SU-DHL-6 (cell line): ENCODE measurements around the gene KRTAP10-5.
"Not testable (repeated sequence)": the region's sequence is repeated elsewhere in the genome, so short reads cannot be mapped to it uniquely, and the experiment has no call there.

Source experiments
- H2AFZ ChIP-seq: fragments of 200-600 bp; sonication (generic); 2 replicates; pipeline ENCODE4 v1.6.1; 2014; ENCODE audit warnings: low read depth, mild to moderate bottlenecking, moderate library complexity, mixed read lengths, antibody characterized with exemption, low read length; ENCODE audit not compliant: severe bottlenecking
- H3F3A ChIP-seq: fragments of 200-600 bp; shearing (Covaris generic); 2 replicates; pipeline ENCODE4 v1.6.0; 2016; ENCODE audit warnings: antibody characterized with exemption, mild to moderate bottlenecking; ENCODE audit not compliant: insufficient read depth
- H3K27ac ChIP-seq: fragments of 200-600 bp; sonication (generic); 2 replicates; pipeline ENCODE4 v1.5.1; 2016; ENCODE audit warnings: low read depth, mild to moderate bottlenecking, low read length, moderate library complexity, mixed read lengths
- H3K27me3 ChIP-seq: fragments of 200-600 bp; sonication (generic), shearing (Covaris generic); 2 replicates; pipeline ENCODE4 v1.6.0; 2014; ENCODE audit warnings: mild to moderate bottlenecking, low read length
- H3K36me3 ChIP-seq: fragments of 200-600 bp; sonication (generic); 2 replicates; pipeline ENCODE4 v1.6.1; 2014; ENCODE audit warnings: mild to moderate bottlenecking, low read length, mixed read lengths
- H3K4me2 ChIP-seq: fragments of 300-600, 200-600 bp; shearing (Covaris generic), sonication (generic); 2 replicates; pipeline ENCODE4 v1.6.0; 2014; ENCODE audit warnings: low read length, low read depth, mild to moderate bottlenecking; ENCODE audit not compliant: poor library complexity, severe bottlenecking
- H3K4me3 ChIP-seq: fragments of 200-600 bp; sonication (generic); 2 replicates; pipeline ENCODE4 v1.5.1; 2014; ENCODE audit warnings: antibody characterized with exemption, low read length, mild to moderate bottlenecking, mixed read lengths; ENCODE audit not compliant: insufficient read depth, poor library complexity, severe bottlenecking
- H3K79me2 ChIP-seq: fragments of 200-600 bp; sonication (generic); 2 replicates; pipeline ENCODE4 v1.6.1; 2014; ENCODE audit warnings: mild to moderate bottlenecking, low read length, moderate library complexity; ENCODE audit not compliant: insufficient read depth
- H3K9ac ChIP-seq: fragments of 200-600 bp; sonication (generic); 2 replicates; pipeline ENCODE4 v1.7.0; 2014; ENCODE audit warnings: mild to moderate bottlenecking, low read length
- H3K9me2 ChIP-seq: fragments of 200-600 bp; sonication (generic); replicated peaks from 2 replicates; pipeline ENCODE4 v1.6.1; 2014; ENCODE audit warnings: low read length; ENCODE audit not compliant: insufficient read depth
- H3K9me3 ChIP-seq: fragments of 200-600 bp; sonication (generic); 2 replicates; pipeline ENCODE4 v1.6.1; 2014; ENCODE audit warnings: low read length, mixed read lengths; ENCODE audit not compliant: insufficient read depth
- H4K20me1 ChIP-seq: fragments of 200-600 bp; sonication (generic); 2 replicates; pipeline ENCODE4 v1.6.1; 2014; ENCODE audit warnings: low read depth, mild to moderate bottlenecking, antibody characterized with exemption, low read length, moderate library complexity, mixed read lengths
- EZH2phosphoT487 ChIP-seq: fragments of 200-600 bp; sonication (generic), shearing (Covaris generic); conservative IDR thresholded peaks from 2 replicates; pipeline ENCODE4 v1.6.1; 2018; ENCODE audit warnings: mild to moderate bottlenecking, antibody characterized with exemption, low read length, moderate library complexity, mixed read lengths
- TF ChIP-seq, protein P1 (sequence below): fragments of 200-600 bp; sonication (generic); IDR thresholded peaks from one replicate; pipeline ENCODE4 v1.5.1; 2017; ENCODE audit warnings: antibody characterized with exemption, mild to moderate bottlenecking, low read length, moderate library complexity; ENCODE audit not compliant: insufficient read depth, poor library complexity, severe bottlenecking

KRTAP10-5 gene

GRCh38 chr21:44612029-44612486 is 31.7 kb upstream of the KRTAP10-5 start, which contains the start of gene KRTAP10-8:
TSS of gene KRTAP10-8 (plus strand) at chr21:44612079. CDS start at chr21:44612101, 22 bp downstream.
- TF ChIP-seq, protein P1, sequence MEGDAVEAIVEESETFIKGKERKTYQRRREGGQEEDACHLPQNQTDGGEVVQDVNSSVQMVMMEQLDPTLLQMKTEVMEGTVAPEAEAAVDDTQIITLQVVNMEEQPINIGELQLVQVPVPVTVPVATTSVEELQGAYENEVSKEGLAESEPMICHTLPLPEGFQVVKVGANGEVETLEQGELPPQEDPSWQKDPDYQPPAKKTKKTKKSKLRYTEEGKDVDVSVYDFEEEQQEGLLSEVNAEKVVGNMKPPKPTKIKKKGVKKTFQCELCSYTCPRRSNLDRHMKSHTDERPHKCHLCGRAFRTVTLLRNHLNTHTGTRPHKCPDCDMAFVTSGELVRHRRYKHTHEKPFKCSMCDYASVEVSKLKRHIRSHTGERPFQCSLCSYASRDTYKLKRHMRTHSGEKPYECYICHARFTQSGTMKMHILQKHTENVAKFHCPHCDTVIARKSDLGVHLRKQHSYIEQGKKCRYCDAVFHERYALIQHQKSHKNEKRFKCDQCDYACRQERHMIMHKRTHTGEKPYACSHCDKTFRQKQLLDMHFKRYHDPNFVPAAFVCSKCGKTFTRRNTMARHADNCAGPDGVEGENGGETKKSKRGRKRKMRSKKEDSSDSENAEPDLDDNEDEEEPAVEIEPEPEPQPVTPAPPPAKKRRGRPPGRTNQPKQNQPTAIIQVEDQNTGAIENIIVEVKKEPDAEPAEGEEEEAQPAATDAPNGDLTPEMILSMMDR, result no peak
- no peak for TF ChIP-seq EZH2phosphoT487

DNA sequence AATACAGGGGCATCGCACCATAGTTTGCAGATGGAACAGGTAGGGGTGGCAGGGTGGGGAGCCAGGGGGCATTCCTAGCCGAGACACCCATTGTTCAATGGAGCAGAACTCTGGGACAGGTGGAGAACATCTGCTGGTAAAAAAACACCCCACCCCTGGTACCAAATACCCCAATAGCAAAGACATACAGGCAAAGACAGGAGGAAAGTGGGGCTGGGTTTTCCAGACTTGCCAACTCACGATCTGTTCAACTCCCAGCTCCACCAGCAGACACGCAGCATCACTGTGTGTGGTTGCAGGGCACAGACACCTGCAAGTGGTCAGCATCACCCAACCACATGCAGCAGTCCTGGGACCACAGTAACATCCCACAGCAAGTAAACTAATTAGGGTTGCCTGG is 31.1 kb upstream of the KRTAP10-5 start:
- Histone ChIP-seq H4K20me1 (no peaks in the 10 kb centered on the region), H2AFZ (no peak overlapping the region), H3K9ac (no peak overlapping the region), H3K9me3 (no peaks in the 10 kb centered on the region), H3K4me2 (no peak overlapping the region), H3K27ac (no peak overlapping the region), H3K27me3 (no peaks in the 10 kb centered on the region), H3K79me2 (no peaks in the 10 kb centered on the region), H3K4me3 (no peak overlapping the region), H3F3A (no peaks in the 10 kb centered on the region), H3K9me2 (no peaks in the 10 kb centered on the region), H3K36me3 (no peaks in the 10 kb centered on the region)
- no peak for TF ChIP-seq EZH2phosphoT487
- TF ChIP-seq, protein P1, result no peak

More at GRCh38 chr21:44612029-44612486, 31.7 kb upstream of the KRTAP10-5 start, which contains the start of gene KRTAP10-8:
- no peak within 1 kb of the TSS for H3K4me3 ChIP-seq
- H3K4me2 ChIP-seq, result no peak within 1 kb of the TSS
- H3K79me2 ChIP-seq, result no peaks in the 10 kb centered on the region
- no peak within 1 kb of the TSS for H3K9ac ChIP-seq
- no peak within 1 kb of the TSS for H2AFZ ChIP-seq
- H4K20me1 ChIP-seq, result no peaks in the 10 kb centered on the region
- no peaks in the 10 kb centered on the region for H3F3A ChIP-seq
- no peaks in the 10 kb centered on the region for H3K9me3 ChIP-seq
- H3K9me2 ChIP-seq, result no peaks in the 10 kb centered on the region
- no peaks in the 10 kb centered on the region for H3K36me3 ChIP-seq
- H3K27ac ChIP-seq, result no peak within 1 kb of the TSS
- H3K27me3 ChIP-seq, result no peaks in the 10 kb centered on the region

- H4K20me1 ChIP-seq, H3K9me2 ChIP-seq, H2AFZ ChIP-seq, H3K4me3 ChIP-seq, H3K36me3 ChIP-seq, H3K9ac ChIP-seq, H3K9me3 ChIP-seq, H3K79me2 ChIP-seq, H3K27ac ChIP-seq, H3F3A ChIP-seq, H3K4me2 ChIP-seq, H3K27me3 ChIP-seq: not testable (repeated sequence)
Measured at GRCh38 chr21:44610157-44610843, 29.9 kb upstream of the KRTAP10-5 start.

GRCh38 chr21:44609193-44609592 is 28.8 kb upstream of the KRTAP10-5 start:
- no peaks in the 10 kb centered on the region for H3K9me2 ChIP-seq

More at GRCh38 chr21:44609193-44609592, 28.8 kb upstream of the KRTAP10-5 start:
- no peaks in the 10 kb centered on the region for H3F3A ChIP-seq
- TF ChIP-seq, protein P1, result no peak
- TF ChIP-seq EZH2phosphoT487, result no peak
- no peaks in the 10 kb centered on the region for H3K9me3 ChIP-seq
- H3K79me2 ChIP-seq, result no peaks in the 10 kb centered on the region
- no peaks in the 10 kb centered on the region for H3K27me3 ChIP-seq
- H4K20me1 ChIP-seq, result no peaks in the 10 kb centered on the region
- H3K27ac ChIP-seq, result no peak overlapping the region
- no peak overlapping the region for H2AFZ ChIP-seq
- no peak overlapping the region for H3K4me2 ChIP-seq
- no peak overlapping the region for H3K4me3 ChIP-seq
- H3K36me3 ChIP-seq, result no peaks in the 10 kb centered on the region
- H3K9ac ChIP-seq, result no peak overlapping the region
